ENCODE data around the gene SH3BP5.
"Not testable (repeated sequence)": the region's sequence is repeated elsewhere in the genome, so short reads cannot be mapped to it uniquely, and the experiment has no call there.

SH3BP5 gene, protein sequence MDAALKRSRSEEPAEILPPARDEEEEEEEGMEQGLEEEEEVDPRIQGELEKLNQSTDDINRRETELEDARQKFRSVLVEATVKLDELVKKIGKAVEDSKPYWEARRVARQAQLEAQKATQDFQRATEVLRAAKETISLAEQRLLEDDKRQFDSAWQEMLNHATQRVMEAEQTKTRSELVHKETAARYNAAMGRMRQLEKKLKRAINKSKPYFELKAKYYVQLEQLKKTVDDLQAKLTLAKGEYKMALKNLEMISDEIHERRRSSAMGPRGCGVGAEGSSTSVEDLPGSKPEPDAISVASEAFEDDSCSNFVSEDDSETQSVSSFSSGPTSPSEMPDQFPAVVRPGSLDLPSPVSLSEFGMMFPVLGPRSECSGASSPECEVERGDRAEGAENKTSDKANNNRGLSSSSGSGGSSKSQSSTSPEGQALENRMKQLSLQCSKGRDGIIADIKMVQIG

DNA sequence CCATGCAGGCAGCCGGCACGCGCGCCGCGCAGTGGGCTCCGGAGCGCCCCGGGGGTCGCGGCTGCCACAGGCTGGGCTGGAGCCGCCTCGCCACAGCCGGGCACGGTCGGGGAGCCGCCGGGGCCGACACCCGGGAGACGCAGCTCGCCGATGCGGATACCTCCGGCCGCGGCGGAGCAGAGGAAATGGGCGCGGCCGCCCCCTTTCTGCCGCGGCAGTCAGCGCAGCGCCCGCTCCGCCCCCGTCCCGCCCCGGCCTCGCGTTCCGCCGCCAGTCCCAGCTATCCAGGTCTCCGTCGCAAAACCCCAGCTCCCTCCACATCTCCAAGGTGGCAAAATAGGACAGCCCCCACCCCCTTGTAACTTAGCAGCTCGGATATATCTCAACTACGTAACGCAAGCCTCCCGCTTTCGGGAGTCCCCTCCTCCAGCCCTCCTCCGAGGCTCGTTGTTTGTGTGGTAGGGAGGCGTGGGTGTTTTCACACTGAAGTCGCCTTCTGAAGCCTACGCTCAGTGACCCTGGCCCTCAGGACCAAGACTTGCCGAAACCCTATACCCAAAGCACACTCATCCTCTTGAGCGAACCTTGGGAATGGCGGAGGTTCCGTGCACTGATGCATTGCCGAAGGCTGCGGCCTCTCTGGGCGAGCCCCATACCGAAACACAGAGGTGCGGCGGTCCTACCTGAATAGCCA lies at the start of gene SH3BP5:
SH3BP5 (minus strand) TSS at position 182 of the 694 bp plus-strand sequence; CDS start at position 4, 178 bp downstream.
- DNase-seq: peak; percentile 77

- no peak for DNase-seq
Observed at GRCh38 chr3:15380980-15381890, 48.8 kb upstream of the SH3BP5 start.

GRCh38 chr3:15377961-15378791 lies 45.8 kb upstream of the SH3BP5 start:
- DNase-seq: peak; percentile 42

DNA sequence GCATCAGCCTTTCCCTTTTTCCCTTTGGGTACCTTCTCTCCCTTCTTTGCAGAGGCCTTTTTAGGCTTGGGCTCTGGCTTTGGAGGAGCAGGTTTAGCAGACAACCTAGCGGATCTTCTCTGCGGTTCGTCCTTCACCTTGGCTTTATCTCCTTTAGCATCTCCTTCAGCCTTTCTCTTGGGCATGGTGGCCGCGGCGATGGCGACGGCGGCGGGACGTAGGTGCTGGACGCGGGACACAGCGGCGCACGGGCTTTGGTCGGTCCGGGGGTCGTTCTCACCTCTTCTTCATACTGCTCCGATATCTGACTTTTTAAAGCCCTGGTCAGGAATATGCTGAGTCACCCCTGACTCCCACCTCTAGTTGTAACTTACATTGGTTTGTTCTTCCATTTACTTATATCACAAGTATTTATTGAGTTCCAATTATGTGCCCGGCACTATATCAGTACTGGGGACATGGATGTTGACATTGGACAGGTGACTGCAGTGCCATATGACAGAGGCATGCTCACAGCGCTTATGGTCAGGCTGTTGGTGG lies 43.1 kb upstream of the SH3BP5 start:
- no peak for DNase-seq

DNA sequence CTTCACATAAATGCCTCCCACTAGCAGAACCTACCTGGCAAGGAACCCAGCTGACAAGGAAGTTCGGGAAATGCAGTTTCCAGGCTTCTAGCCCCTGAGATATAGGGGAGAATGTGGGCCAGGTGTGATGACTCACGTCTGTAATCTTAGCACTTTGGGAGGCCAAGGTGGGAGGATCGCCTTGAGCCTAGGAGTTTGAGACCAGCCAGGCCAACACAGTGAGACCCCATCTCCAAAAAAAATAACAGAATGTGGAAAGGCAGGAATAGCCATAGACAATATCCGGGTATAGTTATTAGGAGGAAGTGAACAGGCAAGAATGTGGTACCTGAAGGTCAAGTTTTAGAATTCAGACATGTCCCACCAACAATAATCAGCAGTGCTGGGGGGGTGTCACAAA lies 40.5 kb upstream of the SH3BP5 start:
- DNase-seq: no peak

DNA sequence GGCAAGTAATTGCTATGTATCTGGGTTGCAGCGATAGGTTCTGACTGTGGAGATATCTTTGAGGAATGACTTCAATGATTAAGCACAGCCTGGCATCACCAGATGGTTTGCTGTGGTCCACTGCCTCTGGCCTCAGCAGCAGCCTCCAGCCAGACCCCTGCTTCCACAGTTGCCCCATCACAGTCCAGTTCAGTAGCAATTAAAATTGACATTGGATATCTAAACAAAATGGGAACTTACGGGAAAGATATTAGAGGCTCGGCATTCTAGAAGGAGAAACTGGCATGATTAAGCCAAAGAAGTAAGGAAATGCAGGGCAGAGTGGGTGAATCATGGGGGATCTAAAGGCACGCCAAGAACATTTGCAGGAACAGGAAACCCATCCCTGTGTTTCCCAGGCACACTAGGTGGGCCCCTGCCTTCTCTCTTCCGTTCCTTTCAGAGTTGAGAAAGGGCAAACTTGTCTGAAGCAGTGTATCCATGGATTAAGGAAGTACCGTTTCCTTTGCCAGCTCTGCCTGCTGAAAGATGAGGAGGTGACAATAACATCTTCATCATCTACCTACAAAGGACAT lies 36.3 kb upstream of the SH3BP5 start:
- DNase-seq: no peak

DNA sequence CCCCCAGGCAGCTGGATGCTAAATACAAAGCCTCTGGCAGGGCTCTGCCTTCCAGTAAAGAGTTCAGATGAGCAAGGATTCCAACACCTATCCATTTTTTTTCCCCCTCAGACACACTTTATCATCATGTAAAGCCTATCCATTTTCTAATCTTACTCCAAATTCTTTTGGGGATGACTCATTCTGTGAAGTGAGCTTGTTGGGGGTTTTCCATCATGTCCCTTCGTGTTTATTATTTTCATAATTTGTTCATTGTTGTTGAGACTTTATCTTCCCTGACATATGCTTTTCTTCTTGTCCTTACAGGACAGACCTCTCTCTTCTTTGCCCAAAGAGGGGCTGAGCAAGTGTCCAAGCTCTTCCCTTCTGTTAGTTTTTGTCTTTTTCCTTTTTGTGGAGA lies 34.7 kb upstream of the SH3BP5 start:
- peak; percentile 12 for DNase-seq

GRCh38 chr3:15364078-15364477 lies 31.7 kb upstream of the SH3BP5 start:
- not testable (repeated sequence) for DNase-seq

GRCh38 chr3:15361494-15362214 lies 29.3 kb upstream of the SH3BP5 start:
- DNase-seq: no peak

- no peak for DNase-seq
Observed at GRCh38 chr3:15360788-15361493, 28.6 kb upstream of the SH3BP5 start.

GRCh38 chr3:15359677-15360397 lies 27.5 kb upstream of the SH3BP5 start:
- no peak for DNase-seq

GRCh38 chr3:15356651-15357061 lies 24.3 kb upstream of the SH3BP5 start:
- not testable (repeated sequence) for DNase-seq

- no peak for DNase-seq
Observed at GRCh38 chr3:15356176-15356575, 23.8 kb upstream of the SH3BP5 start.

DNA sequence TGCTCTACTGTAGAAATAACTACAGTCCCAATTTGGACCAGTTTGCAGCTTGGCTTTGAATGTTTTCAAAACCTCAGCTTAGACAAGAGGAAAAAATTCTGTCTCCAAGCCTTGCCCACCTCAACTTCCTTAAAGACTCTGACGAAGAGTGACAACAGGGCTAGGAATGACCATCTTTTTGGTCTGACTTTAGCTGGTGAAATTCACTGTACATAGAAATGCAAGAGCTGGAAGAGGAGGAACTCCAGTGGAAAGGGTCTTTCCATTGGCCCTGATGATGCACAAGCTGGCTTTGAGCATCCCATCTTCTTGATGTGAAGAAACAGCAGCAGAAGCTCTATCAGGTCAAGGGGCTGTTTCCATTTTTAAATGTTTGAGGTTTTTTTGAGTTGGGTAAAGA lies 22.7 kb upstream of the SH3BP5 start:
- no peak for DNase-seq

DNA sequence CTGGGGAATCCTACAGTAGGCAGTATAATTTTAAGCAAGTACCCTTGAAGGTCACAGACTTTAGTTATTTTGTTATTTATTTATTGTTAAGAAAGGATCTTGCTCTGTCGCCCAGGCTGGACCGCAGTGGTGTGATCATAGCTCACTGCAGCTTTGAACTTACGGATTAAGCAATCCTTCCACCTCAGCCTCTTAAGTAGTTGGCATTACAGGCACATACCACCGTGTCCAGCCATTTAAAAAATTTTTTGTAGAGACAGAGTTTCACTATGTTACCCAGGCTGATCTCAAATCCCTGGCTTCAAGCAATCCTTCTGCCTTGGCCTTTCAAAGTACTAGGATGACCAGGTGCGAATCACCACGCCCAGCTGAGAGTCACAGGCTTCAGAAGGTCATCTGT lies 22.1 kb upstream of the SH3BP5 start:
- DNase-seq: no peak

GRCh38 chr3:15350141-15350540 lies 17.8 kb upstream of the SH3BP5 start:
- DNase-seq: no peak

DNA sequence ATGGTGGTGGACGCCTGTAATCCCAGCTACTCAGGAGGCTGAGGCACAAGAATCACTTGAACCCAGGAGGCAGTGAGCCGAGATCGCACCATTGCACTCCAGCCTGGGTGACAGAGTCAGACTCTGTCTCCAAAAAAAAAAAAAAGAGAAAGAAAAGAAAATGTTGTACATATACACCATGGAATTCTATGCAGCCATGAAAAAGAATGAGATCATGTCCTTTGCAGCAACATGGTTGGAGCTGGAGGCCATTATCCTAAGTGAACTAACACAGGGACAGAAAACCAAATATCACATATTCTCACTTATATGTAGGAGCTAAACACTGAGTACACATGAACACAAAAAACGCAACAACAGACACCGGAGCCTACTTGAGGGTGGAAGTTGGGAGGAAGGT lies 17.1 kb upstream of the SH3BP5 start:
- not testable (repeated sequence) for DNase-seq

GRCh38 chr3:15348246-15348645 lies 15.9 kb upstream of the SH3BP5 start:
- no peak for DNase-seq

- DNase-seq: no peak
Observed at GRCh38 chr3:15347737-15348110, 15.3 kb upstream of the SH3BP5 start.
